Adipose tissue (tissue), 3 donors: ENCODE measurements around the gene AQP7. TPM values are rescaled to one million over a fixed set of nuclear protein-coding genes. Genes with fewer than 3 reads are reported as not detected.
"Not testable (repeated sequence)": the region's sequence is repeated elsewhere in the genome, so short reads cannot be mapped to it uniquely, and the experiment has no call there.

Experiments
- H3K27ac ChIP-seq: one replicate; pipeline ENCODE4 v1.5.1; 2013; ENCODE audit warnings: low read depth, low read length
- WGBS, 3 donors: extraction: QIAGEN DNeasy Blood & Tissue Kit; methylation state at CpG; one replicate each; pipeline ENCODE4 v1.1.7; 2013; 5-methylcytosine and 5-hydroxymethylcytosine counted together
- polyA plus RNA-seq, 3 donors: library from polyadenylated mRNA; stranded (reverse); fragments of 200-250 nt; gene quantifications; one replicate each; pipeline ENCODE4 v1.2.3, GENCODE V29; 2013
- donor health status: healthy with polysubstance abuse.
- donor health status: Bipolar disorder and iron deficiency.
- donor health status: healthy.

AQP7 gene
- polyA plus RNA-seq, 3 donors, result 42.7 to 548 (median 258) TPM

GRCh38 chr9:33382397-33382796, 20.0 kb downstream of the AQP7 start:
- 71 to 80% (median 79%) methylated on average over 10 of the region's 10 CpGs for WGBS, 3 donors
- not testable (repeated sequence) for H3K27ac ChIP-seq

GRCh38 chr9:33381231-33381791, 21.1 kb downstream of the AQP7 start:
- 52 to 70% (median 55%) methylated on average over 11 of the region's 11 CpGs for WGBS, 3 donors
- no peak overlapping the region for H3K27ac ChIP-seq

GRCh38 chr9:33380390-33381094, 21.8 kb downstream of the AQP7 start:
- 82 to 91% (median 91%) methylated on average over 5 of the region's 5 CpGs for WGBS, 3 donors
- H3K27ac ChIP-seq, result no peak overlapping the region

GRCh38 chr9:33379666-33380389, 22.5 kb downstream of the AQP7 start:
- no peak overlapping the region for H3K27ac ChIP-seq
- WGBS, 3 donors, result 83 to 90% (median 90%) methylated on average over 14 of the region's 14 CpGs

GRCh38 chr9:33378121-33378795, 24.1 kb downstream of the AQP7 start:
- 76 to 91% (median 84%) methylated on average over 8 to 9 of the region's 9 CpGs for WGBS, 3 donors

GRCh38 chr9:33377089-33377715, 25.2 kb downstream of the AQP7 start:
- no peak overlapping the region for H3K27ac ChIP-seq
- 91 to 97% (median 96%) methylated on average over 12 of the region's 12 CpGs for WGBS, 3 donors

More at GRCh38 chr9:33378121-33378795, 24.1 kb downstream of the AQP7 start:
- no peak overlapping the region for H3K27ac ChIP-seq

GRCh38 chr9:33375841-33376321, 26.5 kb downstream of the AQP7 start:
- 62 to 92% (median 68%) methylated on average over 7 of the region's 7 CpGs for WGBS, 3 donors
- no peak overlapping the region for H3K27ac ChIP-seq

GRCh38 chr9:33375238-33375840, 27.0 kb downstream of the AQP7 start:
- WGBS, 3 donors, result 54 to 63% (median 56%) methylated on average over 15 of the region's 15 CpGs
- H3K27ac ChIP-seq, result no peak overlapping the region

- 57 to 62% (median 57%) methylated on average over 6 of the region's 6 CpGs for WGBS, 3 donors
- H3K27ac ChIP-seq, result no peak overlapping the region
These were observed 27.6 kb downstream of the AQP7 start for GRCh38 chr9:33374634-33375237.

- 78 to 91% (median 90%) methylated on average over 9 of the region's 9 CpGs for WGBS, 3 donors
- no peak overlapping the region for H3K27ac ChIP-seq
These were observed 28.2 kb downstream of the AQP7 start for GRCh38 chr9:33374190-33374589.

GRCh38 chr9:33372900-33373299, 29.5 kb downstream of the AQP7 start:
- WGBS, 3 donors, result 78 to 86% (median 84%) methylated on average over 4 of the region's 4 CpGs
- no peak overlapping the region for H3K27ac ChIP-seq

GRCh38 chr9:33366979-33367480, 35.3 kb downstream of the AQP7 start:
- no peak overlapping the region for H3K27ac ChIP-seq
- 81 to 94% (median 92%) methylated on average over 2 of the region's 2 CpGs for WGBS, 3 donors

- H3K27ac ChIP-seq, result not testable (repeated sequence)
- WGBS, 3 donors, result 95 to 96% (median 95%) methylated on average over 4 of the region's 4 CpGs
These were observed 37.6 kb downstream of the AQP7 start for GRCh38 chr9:33364814-33365213.

- no peak overlapping the region for H3K27ac ChIP-seq
- WGBS, 3 donors, result 90 to 96% (median 90%) methylated on average over 2 of the region's 2 CpGs
These were observed 38.2 kb downstream of the AQP7 start for GRCh38 chr9:33364127-33364526.

GRCh38 chr9:33358641-33359040, 43.7 kb downstream of the AQP7 start:
- WGBS, 3 donors, result 97 to 99% (median 99%) methylated on average over 3 of the region's 3 CpGs
- not testable (repeated sequence) for H3K27ac ChIP-seq

GRCh38 chr9:33355933-33356332, 46.4 kb downstream of the AQP7 start:
- H3K27ac ChIP-seq, result no peak overlapping the region
- WGBS, 3 donors, result 93 to 100% (median 97%) methylated on average over 1 of the region's 1 CpG

GRCh38 chr9:33354651-33355211, 47.6 kb downstream of the AQP7 start:
- WGBS, 3 donors, result 32 to 42% (median 36%) methylated on average over 5 of the region's 5 CpGs
- no peak overlapping the region for H3K27ac ChIP-seq
